Loucy (cell line): Measurements from ENCODE around the gene RYR2.

Source experiments
- CTCF ChIP-seq: fragments of 200-600 bp; sonication (generic); conservative IDR thresholded peaks from 2 replicates; pipeline ENCODE4 v1.5.1; 2014; ENCODE audit warnings: mild to moderate bottlenecking, antibody characterized with exemption, low read length
- EZH2phosphoT487 ChIP-seq: fragments of 200-600 bp; IDR thresholded peaks from 2 replicates; pipeline ENCODE4 v1.6.1; 2018; ENCODE audit warnings: antibody characterized with exemption, mild to moderate bottlenecking, moderate library complexity, borderline replicate concordance

- TF ChIP-seq CTCF (no peak), EZH2phosphoT487 (no peak)
These were observed 538.7 kb downstream of the RYR2 start for GRCh38 chr1:237580726-237581125.
